Effector memory CD8-positive, alpha-beta T cell (primary cell): ENCODE results near the gene BLOC1S3.
"Not testable (repeated sequence)": the region's sequence is repeated elsewhere in the genome, so short reads cannot be mapped to it uniquely, and the experiment has no call there.

ENCODE experiments used
- ATAC-seq: fragments of 150-1000 bp; cut with Tn5 transposase; replicated peaks from 2 replicates; pipeline ENCODE4 v1.10.0; 2021; ENCODE audit warnings: mild to moderate bottlenecking, moderate library complexity
- DNase-seq, 3 experiments: peaks; one replicate each; pipeline ENCODE4 v3.0.0; 2021
- H3K27ac Mint-ChIP-seq, 2 donors: one replicate each; pipeline ENCODE4 v1.8.0; 2022; ENCODE audit warnings: mild to moderate bottlenecking in 2 of 2, mixed read lengths in 2 of 2, moderate library complexity in 2 of 2
- H3K27me3 Mint-ChIP-seq, 2 donors: one replicate each; pipeline ENCODE4 v1.8.0; 2022; ENCODE audit warnings: mixed read lengths in 2 of 2
- H3K36me3 Mint-ChIP-seq: one replicate; pipeline ENCODE4 v1.8.0; 2022; ENCODE audit warnings: mild to moderate bottlenecking, moderate library complexity, mixed read lengths; ENCODE audit not compliant: insufficient read depth
- H3K4me1 Mint-ChIP-seq, 2 donors: one replicate each; pipeline ENCODE4 v1.8.0; 2022; ENCODE audit warnings: low read depth in 2 of 2, mixed read lengths in 2 of 2
- H3K4me3 Mint-ChIP-seq, 2 donors: one replicate each; pipeline ENCODE4 v1.8.0; 2022; ENCODE audit warnings: mild to moderate bottlenecking in 2 of 2, mixed read lengths in 2 of 2, moderate library complexity in 2 of 2
- H3K9me3 Mint-ChIP-seq, 2 donors: one replicate each; pipeline ENCODE4 v1.8.0; 2022; ENCODE audit warnings: mixed read lengths in 2 of 2

Gene BLOC1S3

GRCh38 chr19:45218911-45219743 lies 40.5 kb downstream of the BLOC1S3 start:
- H3K4me1 Mint-ChIP-seq: peaks cover 4 to 5% of the 10 kb centered on the region in 2 donors

GRCh38 chr19:45222724-45223123 lies 44.1 kb downstream of the BLOC1S3 start:
- Mint-ChIP-seq H3K4me3 (no peak overlapping the region), H3K4me1 (no peaks in the 10 kb centered on the region), H3K36me3 (peaks cover 3% of the 10 kb centered on the region), H3K27me3 (peaks cover 46 to 83% of the 10 kb centered on the region in 2 donors), H3K27ac (no peak overlapping the region), H3K9me3 (no peaks in the 10 kb centered on the region)
- ATAC-seq: no peak
- no peak for DNase-seq

More at GRCh38 chr19:45218911-45219743, 40.5 kb downstream of the BLOC1S3 start:
- DNase-seq (no peak), ATAC-seq (no peak)
- H3K27ac Mint-ChIP-seq: no peak overlapping the region
- peaks cover 3% of the 10 kb centered on the region for H3K36me3 Mint-ChIP-seq
- peaks cover 51 to 87% of the 10 kb centered on the region in 2 donors for H3K27me3 Mint-ChIP-seq
- H3K4me3 Mint-ChIP-seq: no peak overlapping the region
- no peaks in the 10 kb centered on the region for H3K9me3 Mint-ChIP-seq

DNA sequence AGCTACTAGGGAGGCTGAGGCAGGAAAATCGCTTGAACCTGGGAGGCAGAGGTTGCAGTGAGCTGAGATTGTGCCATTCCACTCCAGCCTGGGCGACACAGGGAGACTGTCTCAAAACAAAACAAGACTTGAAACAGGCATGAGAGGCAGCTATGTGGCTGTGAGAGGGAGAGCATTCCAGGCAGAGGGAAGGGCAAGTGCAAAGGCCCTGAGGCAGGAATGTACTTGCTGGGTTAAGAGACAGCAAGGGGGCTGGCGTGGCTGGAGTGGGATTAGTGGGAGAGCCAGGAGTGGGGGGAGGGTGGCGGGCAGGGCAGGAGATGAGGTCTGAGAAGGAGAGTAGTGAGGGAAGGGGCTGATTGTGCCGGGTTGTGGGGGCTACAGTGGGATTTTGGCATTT lies 45.3 kb downstream of the BLOC1S3 start:
- Mint-ChIP-seq H3K27ac (no peak overlapping the region), H3K4me1 (no peaks in the 10 kb centered on the region), H3K36me3 (peaks cover 3% of the 10 kb centered on the region), H3K27me3 (peaks cover 44 to 78% of the 10 kb centered on the region in 2 donors), H3K4me3 (no peak overlapping the region), H3K9me3 (no peaks in the 10 kb centered on the region)
- no peak for DNase-seq
- no peak for ATAC-seq

GRCh38 chr19:45224645-45225044 lies 46.1 kb downstream of the BLOC1S3 start:
- DNase-seq (no peak), ATAC-seq (no peak)
- H3K9me3 Mint-ChIP-seq: no peaks in the 10 kb centered on the region
- no peaks in the 10 kb centered on the region for H3K4me1 Mint-ChIP-seq
- H3K27ac Mint-ChIP-seq: no peak overlapping the region
- H3K36me3 Mint-ChIP-seq: peaks cover 2% of the 10 kb centered on the region
- H3K27me3 Mint-ChIP-seq: peaks cover 44 to 77% of the 10 kb centered on the region in 2 donors
- no peak overlapping the region for H3K4me3 Mint-ChIP-seq

DNA sequence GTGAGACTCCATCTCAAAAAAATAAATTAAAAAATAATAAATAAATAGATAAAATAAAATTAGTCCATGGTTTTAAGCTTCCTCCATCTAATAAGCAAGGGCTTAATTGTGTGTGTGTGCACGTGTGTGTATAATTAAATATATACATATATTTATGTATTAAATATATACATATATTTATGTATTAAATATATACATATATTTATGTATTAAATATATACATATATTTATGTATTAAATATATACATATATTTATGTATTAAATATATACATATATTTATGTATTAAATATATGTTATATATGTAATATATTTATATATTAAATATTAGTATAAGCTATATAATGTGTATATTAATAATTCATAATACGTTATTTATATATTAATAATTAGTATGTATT lies 50.5 kb downstream of the BLOC1S3 start:
- not testable (repeated sequence) for ATAC-seq, H3K27ac Mint-ChIP-seq, DNase-seq, H3K36me3 Mint-ChIP-seq, H3K4me3 Mint-ChIP-seq, H3K4me1 Mint-ChIP-seq, H3K9me3 Mint-ChIP-seq
- peaks cover 24 to 60% of the 10 kb centered on the region in 2 donors for H3K27me3 Mint-ChIP-seq
